HL-60 (cell line): ENCODE data around the gene DNASE1L2.

Experiments
- POLR2AphosphoS5 ChIP-seq: IDR thresholded peaks from 2 replicates; pipeline ENCODE4 v1.6.1; 2012; ENCODE audit warnings: low read depth
- TF ChIP-seq, protein P1 (sequence below): IDR thresholded peaks from one replicate; pipeline ENCODE4 v1.5.1; 2011; ENCODE audit warnings: low read length, control low read depth, inconsistent platforms; ENCODE audit not compliant: insufficient read depth
- TF ChIP-seq, protein P2 (sequence below): IDR thresholded peaks from 2 replicates; pipeline ENCODE4 v1.6.1; 2012; ENCODE audit warnings: low read depth; ENCODE audit not compliant: insufficient replicate concordance

DNA sequence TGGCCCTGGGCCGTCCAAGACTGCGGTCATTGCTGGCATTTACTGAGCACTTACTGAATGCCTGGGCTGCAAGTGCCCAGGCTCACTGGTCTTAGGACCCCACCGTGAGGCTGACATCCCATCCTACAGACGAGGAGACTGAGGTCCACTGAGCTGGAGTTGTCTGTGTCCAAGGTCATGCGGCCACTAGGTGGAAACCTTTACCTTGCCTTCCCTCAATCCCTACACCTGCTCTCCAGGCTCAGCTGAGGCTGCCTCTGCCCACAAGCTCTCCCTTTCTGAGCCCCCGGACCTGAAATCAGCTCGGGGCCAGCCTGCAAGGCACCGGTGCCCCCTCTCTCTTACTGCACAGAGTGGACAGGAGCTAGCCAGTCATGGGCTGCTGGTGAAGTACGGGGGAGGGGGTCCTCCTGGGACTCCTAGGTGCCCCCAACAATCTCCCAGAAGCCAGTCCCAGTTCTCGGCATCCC, 41.4 kb upstream of the DNASE1L2 start:
- TF ChIP-seq, protein P1, sequence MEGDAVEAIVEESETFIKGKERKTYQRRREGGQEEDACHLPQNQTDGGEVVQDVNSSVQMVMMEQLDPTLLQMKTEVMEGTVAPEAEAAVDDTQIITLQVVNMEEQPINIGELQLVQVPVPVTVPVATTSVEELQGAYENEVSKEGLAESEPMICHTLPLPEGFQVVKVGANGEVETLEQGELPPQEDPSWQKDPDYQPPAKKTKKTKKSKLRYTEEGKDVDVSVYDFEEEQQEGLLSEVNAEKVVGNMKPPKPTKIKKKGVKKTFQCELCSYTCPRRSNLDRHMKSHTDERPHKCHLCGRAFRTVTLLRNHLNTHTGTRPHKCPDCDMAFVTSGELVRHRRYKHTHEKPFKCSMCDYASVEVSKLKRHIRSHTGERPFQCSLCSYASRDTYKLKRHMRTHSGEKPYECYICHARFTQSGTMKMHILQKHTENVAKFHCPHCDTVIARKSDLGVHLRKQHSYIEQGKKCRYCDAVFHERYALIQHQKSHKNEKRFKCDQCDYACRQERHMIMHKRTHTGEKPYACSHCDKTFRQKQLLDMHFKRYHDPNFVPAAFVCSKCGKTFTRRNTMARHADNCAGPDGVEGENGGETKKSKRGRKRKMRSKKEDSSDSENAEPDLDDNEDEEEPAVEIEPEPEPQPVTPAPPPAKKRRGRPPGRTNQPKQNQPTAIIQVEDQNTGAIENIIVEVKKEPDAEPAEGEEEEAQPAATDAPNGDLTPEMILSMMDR: peak; percentile 21
- no peak for TF ChIP-seq POLR2AphosphoS5
- TF ChIP-seq, protein P2, sequence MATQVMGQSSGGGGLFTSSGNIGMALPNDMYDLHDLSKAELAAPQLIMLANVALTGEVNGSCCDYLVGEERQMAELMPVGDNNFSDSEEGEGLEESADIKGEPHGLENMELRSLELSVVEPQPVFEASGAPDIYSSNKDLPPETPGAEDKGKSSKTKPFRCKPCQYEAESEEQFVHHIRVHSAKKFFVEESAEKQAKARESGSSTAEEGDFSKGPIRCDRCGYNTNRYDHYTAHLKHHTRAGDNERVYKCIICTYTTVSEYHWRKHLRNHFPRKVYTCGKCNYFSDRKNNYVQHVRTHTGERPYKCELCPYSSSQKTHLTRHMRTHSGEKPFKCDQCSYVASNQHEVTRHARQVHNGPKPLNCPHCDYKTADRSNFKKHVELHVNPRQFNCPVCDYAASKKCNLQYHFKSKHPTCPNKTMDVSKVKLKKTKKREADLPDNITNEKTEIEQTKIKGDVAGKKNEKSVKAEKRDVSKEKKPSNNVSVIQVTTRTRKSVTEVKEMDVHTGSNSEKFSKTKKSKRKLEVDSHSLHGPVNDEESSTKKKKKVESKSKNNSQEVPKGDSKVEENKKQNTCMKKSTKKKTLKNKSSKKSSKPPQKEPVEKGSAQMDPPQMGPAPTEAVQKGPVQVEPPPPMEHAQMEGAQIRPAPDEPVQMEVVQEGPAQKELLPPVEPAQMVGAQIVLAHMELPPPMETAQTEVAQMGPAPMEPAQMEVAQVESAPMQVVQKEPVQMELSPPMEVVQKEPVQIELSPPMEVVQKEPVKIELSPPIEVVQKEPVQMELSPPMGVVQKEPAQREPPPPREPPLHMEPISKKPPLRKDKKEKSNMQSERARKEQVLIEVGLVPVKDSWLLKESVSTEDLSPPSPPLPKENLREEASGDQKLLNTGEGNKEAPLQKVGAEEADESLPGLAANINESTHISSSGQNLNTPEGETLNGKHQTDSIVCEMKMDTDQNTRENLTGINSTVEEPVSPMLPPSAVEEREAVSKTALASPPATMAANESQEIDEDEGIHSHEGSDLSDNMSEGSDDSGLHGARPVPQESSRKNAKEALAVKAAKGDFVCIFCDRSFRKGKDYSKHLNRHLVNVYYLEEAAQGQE: no peak
